Glomerular visceral epithelial cell (primary cell): ENCODE data around the gene OR10R2.
A peak's percentile ranks its signal among the peaks of the same experiment; 100 is the strongest.
"Not testable (repeated sequence)": the region's sequence is repeated elsewhere in the genome, so short reads cannot be mapped to it uniquely, and the experiment has no call there.

Experiments
- DNase-seq: peaks from one replicate; pipeline ENCODE4 v3.0.0-alpha.2; 2016; ENCODE audit errors: extremely low spot score

OR10R2 gene, protein sequence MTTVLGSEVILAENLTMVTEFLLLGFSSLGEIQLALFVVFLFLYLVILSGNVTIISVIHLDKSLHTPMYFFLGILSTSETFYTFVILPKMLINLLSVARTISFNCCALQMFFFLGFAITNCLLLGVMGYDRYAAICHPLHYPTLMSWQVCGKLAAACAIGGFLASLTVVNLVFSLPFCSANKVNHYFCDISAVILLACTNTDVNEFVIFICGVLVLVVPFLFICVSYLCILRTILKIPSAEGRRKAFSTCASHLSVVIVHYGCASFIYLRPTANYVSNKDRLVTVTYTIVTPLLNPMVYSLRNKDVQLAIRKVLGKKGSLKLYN

DNA sequence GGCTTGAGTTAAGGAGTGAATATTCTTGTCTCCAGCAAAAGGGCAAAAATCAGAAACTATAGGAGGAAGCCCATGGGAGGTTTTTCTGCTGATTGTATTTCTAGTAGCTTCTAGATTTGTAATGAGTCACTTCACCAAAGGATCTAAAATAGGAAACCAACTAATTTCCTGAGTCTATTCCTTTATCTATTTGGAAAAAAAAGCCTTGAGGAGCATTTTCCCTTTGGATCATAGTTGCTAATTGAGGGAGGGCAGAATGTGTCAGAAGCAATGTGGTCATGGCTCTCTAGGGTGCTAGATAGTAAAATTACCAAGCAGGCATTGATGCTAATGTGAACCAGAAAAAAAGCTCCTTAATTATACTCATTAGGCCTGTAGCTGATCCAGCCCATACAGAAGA is at the start of gene OR10R2:
Gene OR10R2 (plus strand): TSS at position 301 of the 400 bp plus-strand sequence. CDS start 106 bp downstream, outside the sequence.
- DNase-seq: no peak

DNA sequence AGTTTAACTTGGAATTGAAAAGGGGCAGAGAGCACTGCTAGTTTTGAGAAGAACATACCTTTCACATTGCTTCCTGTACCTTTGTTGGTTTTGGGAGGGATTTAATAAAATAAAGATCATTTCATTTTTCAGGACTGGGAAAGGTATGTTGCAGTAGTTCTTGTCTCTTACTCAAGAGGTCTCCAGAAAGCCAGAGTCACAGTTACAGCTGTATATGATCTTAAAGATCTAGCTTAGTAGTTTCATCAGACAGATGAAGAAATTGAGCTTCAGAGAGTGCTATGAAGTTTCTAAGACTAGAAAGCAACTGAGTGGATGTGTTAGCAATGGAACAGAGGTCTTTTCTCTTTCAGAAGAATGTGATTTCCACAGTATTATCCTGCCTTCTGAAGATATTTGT is 47.0 kb upstream of the OR10R2 start:
- DNase-seq: no peak

DNA sequence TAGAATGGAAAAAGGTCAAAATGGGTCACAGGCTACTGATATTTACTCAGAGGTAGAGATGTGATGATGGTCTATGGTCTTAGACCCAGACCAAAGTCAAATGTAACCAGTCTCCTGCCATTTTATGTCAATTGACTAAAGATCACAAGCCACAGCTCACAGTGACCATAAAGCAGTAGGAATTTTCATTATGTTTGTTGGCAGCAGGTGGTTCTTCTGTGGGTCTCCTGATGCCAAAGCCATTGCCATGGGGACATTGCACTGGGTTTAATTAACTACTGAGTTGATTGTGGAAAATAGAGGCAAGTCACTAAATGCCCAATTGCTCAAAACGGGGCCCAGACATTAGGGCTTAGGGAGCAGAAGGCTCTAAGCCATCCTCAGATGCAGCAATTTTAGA is 45.9 kb upstream of the OR10R2 start, which contains the start of gene OR10K2:
Gene OR10K2 (minus strand): TSS at position 101 of the 400 bp plus-strand sequence. CDS start 5,371 bp downstream, outside the sequence.
- no peak for DNase-seq

DNA sequence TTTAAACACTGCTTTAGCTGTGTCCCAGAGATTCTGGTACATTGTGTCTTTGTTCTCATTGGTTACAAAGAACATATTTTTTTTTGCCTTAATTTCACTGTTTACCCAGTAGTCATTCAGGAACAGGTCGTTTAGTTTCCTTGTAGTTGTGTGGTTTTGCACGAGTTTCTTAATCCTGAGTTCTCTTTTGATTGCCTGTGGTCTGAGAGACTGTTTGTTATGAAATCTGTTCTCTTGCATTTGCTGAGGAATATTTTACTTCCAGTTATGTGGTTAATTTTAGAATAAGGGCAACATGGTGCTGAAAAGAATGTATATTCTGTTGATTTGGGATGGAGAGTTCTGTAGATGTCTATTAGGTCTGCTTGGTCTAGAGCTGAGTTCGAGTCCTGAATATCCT is 41.9 kb upstream of the OR10R2 start:
- not testable (repeated sequence) for DNase-seq

DNA sequence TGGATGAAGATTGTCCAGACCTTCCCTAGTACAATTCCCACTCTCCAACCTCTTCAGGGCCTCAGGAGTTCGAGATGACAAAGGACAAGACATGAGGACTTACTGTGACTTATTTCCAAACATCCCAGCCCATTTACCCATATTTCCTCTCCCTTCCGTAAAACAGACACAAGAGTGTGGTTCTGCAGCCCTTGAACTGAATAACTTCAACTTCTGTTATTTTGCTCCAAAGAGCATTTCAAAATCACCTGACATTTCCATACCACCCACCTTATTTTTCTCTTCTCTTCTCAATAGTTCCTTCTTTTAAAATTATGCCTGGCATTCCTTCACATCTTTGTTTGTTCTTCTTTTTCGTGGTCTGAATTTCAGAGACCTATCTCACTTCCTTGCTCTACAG is 37.3 kb upstream of the OR10R2 start:
- DNase-seq: no peak

DNA sequence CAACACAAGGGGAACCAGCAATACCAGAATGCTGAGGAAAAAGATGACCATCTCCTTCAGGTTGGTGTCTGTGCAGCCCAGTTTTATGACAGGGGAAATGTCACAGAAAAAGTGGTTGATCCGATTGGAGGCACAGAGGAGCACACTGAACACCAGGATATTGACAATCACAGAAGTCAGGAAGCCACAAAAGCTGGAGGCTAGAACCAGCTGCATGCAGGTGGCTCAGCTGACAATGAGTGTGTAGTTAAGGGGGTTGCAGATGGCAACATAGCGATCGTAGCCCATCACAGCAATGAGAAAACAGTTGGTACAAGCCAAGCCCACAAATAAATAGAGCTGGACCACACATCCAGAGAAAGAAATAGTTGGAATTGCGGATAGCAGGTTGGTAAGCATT is 26.6 kb upstream of the OR10R2 start:
- DNase-seq: no peak

DNA sequence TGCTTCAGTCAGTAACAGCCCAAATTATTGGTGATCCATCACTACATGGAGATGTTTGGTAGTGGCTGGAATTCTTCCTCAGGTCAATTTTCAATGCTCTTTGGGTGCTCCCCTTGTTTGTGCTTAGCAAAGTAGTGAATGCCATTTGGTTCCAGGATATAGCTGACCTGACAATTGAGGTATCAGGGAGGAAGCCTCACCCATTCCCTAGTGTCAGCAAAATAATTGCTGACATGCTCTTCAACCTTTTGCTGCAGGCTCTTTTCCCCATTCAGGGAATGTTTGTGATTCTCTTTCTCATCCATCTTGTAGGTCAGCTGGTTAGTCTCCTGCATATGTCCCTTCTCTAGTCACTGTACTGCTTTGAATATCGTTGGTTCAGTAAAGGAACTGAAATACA is 17.5 kb upstream of the OR10R2 start:
- DNase-seq: no peak

DNA sequence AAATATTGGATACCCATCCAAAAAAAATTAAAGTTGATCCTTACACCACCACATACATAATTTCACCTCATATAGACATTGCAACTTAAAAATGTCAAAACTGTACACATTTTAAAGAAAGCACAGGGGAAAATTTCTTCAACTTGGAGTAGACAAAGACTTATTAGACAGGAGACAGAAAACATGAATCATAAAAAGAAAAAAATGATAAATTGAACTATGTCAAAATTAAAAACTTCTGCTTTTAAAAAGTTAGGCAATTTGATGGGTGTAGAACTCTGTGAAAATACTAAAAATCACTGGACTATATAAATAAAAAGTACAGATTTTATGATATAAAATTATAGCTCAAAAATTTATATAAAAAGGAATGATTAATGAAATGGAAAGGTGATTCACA is 14.8 kb upstream of the OR10R2 start:
- no peak for DNase-seq

DNA sequence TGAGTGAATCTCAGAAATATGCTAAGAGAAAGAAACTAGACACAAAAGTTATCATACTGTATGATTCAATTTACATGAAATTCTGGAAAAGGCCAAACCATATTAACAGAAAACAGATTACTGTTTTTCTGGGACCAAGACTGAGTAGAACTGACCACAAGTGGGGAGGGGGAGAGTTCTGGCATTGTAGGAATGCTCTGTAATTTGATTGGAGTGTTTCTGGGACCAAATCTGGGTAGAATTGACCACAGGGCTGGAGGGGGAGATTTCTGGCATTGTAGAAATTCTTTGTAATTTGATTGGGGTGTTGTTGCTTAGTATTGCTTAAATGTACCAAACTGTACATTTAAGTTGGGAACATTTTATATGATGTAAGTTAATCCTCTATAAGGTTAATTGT is 13.8 kb upstream of the OR10R2 start:
- no peak for DNase-seq

DNA sequence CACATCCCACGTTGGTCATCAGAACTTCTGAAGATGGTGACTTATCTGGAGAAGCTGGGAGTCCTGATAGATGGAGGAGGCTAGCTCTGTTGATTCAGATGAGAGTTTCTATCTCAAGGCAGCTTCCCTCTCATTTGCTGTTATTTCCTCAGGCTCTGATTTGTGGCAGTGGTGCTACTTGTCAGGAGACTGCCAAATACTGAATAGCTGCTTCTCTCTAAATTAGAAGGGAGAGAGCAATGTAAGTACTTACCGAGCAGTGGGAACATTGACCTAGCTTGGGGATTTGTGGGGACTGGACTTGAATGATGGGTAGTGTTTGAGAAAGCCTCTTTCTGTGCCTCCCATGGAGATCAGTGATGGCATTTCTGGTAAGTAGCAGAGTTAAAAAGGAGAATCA is 10.5 kb upstream of the OR10R2 start, which contains the start of gene OR10K1:
Gene OR10K1 (plus strand): TSS at position 301 of the 400 bp plus-strand sequence. CDS start 3,728 bp downstream, outside the sequence.
- DNase-seq: no peak

DNA sequence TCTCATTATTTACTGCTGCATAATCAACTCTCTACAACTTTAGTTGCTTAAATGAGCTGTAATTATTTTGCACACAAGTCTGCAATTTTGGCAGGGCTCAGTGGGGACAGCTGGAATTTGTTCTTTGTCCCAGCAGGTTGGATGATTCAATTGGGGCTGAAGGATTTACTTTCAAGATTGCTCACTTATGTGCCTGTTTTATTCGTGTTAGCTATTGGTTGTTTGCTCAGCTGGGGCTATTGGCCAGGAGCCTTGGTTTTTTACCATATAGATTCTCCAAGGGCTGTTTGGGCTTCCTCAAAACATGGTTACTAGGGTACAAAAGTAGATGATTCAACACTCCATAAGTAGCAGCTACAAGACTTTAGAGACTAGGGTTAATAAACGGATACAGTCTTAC is 13.4 kb downstream of the OR10R2 start:
- no peak for DNase-seq

DNA sequence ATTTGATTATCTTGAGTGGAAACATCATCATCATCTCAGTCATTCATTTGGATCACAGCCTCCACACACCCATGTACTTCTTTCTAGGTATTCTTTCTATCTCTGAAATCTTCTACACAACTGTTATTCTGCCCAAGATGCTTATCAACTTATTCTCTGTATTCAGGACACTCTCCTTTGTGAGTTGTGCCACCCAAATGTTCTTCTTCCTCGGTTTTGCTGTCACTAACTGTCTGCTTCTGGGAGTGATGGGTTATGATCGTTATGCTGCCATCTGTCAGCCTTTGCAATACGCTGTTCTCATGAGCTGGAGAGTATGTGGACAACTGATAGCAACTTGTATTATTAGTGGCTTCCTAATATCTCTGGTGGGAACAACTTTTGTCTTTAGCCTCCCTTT is 19.3 kb downstream of the OR10R2 start:
- DNase-seq: no peak

DNA sequence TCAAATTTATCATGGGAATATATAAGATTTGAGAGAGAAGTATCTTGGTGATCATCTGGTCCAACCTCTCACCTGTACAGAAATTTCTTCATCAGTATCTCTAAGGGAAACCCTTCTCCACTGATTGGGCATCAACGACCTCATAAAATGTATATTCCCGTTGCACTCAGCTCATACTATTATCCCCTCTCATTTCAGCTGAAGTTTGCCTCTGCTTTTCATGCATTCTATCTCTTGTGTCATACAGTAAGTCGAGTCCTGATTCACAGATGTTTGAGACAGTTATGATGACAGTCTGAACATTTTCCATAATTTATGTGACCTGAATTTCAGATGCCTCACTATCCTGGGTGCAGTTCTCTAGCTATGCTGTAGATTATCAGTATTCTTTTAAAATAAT is 21.0 kb downstream of the OR10R2 start:
- no peak for DNase-seq

DNA sequence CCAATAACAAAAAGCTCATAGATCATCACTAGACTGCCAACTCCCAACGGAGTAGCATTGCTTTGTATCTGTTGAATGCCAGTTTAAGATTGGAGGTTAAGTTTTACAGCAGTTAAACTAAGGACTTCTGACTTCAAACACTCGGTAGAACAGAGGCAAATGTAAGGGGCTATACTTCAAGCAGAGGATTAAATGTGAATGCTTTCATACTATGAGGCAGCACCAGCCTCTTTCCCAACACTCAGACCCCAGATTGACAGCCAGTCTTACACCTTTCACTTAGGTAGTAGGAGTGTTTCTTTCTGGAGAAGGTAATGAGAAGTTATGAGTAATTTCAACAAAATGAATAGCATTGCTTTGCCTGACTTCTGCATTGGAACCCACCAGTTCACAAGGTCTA is 22.8 kb downstream of the OR10R2 start:
- no peak for DNase-seq

DNA sequence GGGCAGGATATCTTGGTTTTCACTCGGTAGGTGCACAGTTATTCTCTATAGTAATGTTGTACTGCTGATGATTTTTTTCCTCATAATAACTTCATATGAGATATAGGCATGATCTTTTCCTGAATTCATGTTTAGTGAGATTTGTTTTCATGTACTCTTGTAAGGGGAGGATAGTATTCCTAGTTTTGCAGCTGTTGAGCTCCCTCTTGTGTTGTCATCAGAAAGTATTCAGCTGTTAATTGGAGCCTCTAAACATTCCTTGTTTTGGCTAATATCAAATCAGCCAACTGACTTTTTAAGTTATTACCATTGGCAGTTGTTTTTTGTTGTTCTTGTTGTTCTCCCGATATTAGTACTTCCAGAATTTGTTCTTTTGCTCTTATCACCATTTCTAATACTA is 24.4 kb downstream of the OR10R2 start:
- DNase-seq: no peak

DNA sequence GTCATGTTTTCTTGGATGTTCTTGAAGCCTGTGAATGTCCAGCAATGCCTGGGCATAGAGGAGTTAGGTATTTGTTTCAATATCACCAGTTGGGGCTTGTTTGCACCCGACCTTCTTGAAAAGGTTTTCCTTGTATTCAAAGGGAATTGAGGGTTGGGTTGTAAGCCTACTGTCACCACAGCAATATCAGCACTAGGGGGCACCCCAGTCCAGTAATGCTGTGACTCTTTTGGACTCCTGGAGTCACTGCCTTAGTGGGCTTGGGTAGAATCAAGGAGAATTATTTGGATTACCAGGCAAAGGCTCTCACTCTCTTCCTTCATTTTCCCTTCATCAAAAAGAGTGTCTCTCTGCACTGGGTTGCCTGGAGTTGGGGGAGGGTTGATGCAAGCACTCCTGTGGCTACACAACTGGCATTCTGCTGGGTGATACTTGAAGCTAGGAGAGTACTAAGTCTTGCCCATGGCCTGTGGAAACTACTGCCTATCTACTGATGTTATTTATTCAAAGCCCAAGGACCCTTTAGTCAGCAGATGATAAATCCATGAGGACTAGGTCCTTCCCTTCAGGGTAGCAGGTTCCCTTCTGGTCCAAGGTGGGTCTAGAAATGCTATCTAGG is 34.5 kb downstream of the OR10R2 start:
- peak; percentile 7 for DNase-seq

DNA sequence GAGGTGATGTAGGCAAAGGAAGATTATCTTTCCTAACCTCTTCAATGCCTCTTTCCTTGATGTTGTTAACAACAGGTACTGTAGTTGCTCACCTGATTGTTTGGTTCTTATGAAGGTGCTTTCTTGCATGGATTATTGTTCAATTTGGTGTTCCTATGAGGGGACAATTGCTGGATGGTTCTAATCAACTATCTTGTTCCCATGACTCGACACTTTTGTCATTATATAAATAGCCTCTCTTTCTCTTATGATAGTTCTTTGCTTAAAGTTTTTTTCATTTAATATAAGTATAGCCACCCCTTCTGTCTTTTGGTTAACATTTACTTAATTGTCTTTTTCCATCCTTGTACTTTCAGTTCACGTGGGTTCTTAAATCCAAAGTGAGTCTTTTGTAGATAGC is 35.5 kb downstream of the OR10R2 start:
- no peak for DNase-seq

DNA sequence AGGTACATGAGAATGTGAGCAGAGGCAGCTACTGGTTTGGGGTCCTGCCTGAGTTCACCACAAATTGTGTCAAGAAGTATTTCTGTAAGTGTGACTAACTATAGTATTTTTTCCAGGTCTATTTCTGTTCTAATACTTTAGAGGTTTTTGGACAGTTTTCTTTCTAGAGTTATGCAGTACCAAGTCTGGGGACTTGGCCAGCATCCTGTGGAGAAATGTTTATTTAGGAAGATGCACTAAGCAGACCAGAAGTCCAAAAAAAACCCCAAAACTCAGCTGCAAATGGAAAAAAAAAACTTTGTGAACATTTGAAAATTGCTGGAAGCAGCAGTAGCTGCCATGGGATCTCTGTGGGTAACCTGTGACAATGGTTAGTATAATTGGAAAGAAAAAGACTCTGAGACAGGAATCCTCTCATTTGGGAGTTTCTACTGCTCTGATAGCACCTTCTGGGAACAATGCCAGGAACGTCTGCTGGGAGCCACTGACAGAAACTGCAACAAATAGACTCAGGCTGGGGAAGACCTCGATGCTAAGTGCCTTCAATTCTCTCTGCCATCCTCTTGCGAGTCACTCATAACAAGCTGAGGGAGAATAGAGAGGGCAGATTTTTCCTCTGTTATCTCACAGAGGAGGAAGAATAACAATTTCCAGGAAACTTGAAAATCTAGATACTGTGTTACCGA is 37.6 kb downstream of the OR10R2 start:
- DNase-seq: peak; percentile 3

DNA sequence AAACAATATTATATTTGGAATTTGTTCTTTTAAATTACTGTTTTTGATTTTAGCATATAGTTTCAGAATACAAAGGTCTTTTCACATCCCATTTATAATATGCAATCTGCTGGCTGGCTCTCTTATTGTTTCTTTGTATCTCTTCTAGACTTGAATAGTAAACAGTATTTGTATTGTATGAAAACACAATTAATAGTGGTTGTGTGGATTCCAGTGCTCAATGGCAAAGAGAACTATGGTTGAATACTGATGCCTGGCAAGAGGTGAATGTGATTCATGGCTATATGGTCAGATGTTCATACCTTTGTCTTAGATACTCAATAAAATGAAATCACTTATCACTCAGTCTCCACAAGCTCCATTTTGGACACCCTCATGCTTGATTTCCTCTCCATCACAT is 44.9 kb downstream of the OR10R2 start:
- DNase-seq: no peak

DNA sequence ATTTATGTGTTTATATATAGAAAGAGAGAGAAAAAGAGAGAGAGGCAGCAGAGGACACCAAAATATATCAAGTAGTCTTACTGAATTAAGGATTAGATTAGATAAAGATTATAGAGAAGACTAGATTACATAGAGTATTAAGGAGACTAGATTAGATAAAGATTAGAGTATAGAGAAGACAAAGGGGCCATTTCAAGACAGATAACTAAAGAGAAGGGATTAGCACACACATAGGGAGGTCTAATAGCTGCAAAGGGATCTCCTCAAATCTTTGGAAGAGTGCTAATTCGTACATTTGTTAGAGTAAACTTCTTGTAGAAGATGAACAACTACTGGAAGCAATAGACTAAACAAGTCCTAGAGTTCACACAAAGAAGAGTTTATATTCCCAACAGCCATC is 48.0 kb downstream of the OR10R2 start:
- no peak for DNase-seq

DNA sequence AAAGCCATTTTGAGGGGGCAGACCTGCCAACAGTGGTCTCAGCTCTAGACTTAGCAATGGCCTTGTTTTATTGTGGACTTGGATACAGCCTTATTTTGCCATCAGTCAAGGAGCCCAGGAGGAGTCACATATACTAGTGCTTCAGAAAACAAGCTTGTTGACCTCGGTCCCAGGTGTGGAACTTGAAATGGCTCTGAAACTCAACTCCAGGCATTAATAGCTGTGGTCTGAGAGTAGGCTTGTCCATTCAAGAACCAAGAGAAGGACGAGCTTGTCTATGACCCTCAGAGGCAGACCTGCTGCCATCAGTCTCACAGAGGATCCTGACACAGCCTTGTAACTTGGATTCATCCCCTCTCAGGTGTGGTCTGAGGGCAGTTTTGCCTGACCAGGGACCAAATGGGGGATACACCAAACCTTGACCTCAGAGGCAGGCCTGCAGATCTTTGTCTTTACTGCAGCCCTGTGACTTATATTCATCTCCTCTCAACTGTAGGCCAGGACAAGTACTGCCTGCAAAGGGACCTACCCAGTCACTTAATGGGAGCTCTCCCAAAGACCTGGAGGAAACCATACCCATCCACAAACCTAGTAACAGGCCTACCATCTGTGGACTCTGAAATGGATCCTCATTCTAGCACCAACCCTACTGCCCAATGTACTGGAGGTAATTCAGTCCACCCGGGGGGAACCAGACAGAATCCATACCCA is 49.1 kb downstream of the OR10R2 start:
- no peak for DNase-seq

DNA sequence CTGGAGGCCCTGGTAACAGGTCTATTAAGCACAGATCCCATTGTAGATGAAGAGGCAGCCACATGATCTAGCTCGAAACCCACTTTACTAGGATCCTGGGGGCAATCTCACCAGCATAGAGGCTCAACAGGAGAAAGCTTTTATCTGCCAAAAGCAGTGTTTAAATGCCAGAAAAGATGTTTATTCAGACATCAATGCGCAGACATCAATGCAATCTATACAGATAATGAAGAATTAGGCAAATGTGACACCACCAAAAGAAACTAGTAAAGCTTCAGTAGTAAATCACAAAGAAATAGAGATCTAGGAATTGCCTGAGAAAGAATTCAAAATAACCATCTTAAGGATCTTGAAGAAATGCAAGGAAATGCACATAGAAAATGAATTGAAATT is 49.6 kb downstream of the OR10R2 start:
- no peak for DNase-seq
